Astrocyte (in vitro differentiated cells and primary cell): ENCODE data around the gene GIT1. TPM values are rescaled to one million over a fixed set of nuclear protein-coding genes. Genes with fewer than 3 reads are reported as not detected.

Experiments used
- DNase-seq: peaks from one replicate; pipeline ENCODE4 v3.0.0-alpha.2; 2010; ENCODE audit warnings: low read depth
- FAIRE-seq: peaks from 2 replicates; lab custom pipeline; 2011; peaks lifted over from hg19 to GRCh38; lab: Jason Lieb, UNC
- H2AFZ ChIP-seq: 2 replicates; pipeline ENCODE4 v1.6.0; 2012; ENCODE audit warnings: low read depth, low read length, inconsistent platforms
- H3K27ac ChIP-seq: 2 replicates; pipeline ENCODE4 v1.5.1; 2011; ENCODE audit warnings: low read depth, low read length, inconsistent platforms
- H3K27me3 ChIP-seq: 2 replicates; pipeline ENCODE4 v1.6.0; 2011; ENCODE audit warnings: low read length, inconsistent platforms; ENCODE audit not compliant: insufficient read depth
- H3K36me3 ChIP-seq: 2 replicates; pipeline ENCODE4 v1.5.1; 2011; ENCODE audit warnings: low read length, inconsistent platforms; ENCODE audit not compliant: insufficient read depth
- H3K4me1 ChIP-seq: 2 replicates; pipeline ENCODE4 v1.5.1; 2011; ENCODE audit warnings: low read length, inconsistent platforms; ENCODE audit not compliant: insufficient read depth
- H3K4me2 ChIP-seq: 2 replicates; pipeline ENCODE4 v1.6.0; 2012; ENCODE audit warnings: low read length, inconsistent platforms
- H3K4me3 ChIP-seq: 2 replicates; pipeline ENCODE4 v1.5.1; 2011; ENCODE audit warnings: low read depth, mild to moderate bottlenecking, low read length, inconsistent platforms; ENCODE audit not compliant: insufficient read depth
- H3K79me2 ChIP-seq: 2 replicates; pipeline ENCODE4 v1.6.0; 2012; ENCODE audit warnings: mild to moderate bottlenecking, low read length, inconsistent platforms; ENCODE audit not compliant: insufficient read depth
- H3K9ac ChIP-seq: 2 replicates; pipeline ENCODE4 v1.6.0; 2012; ENCODE audit warnings: mild to moderate bottlenecking, low read length, inconsistent platforms
- H3K9me3 ChIP-seq: 2 replicates; pipeline ENCODE4 v1.5.1; 2012; ENCODE audit warnings: low read depth, mild to moderate bottlenecking, low read length, inconsistent platforms; ENCODE audit not compliant: insufficient read depth
- H4K20me1 ChIP-seq: 2 replicates; pipeline ENCODE4 v1.6.0; 2012; ENCODE audit warnings: low read length, inconsistent platforms; ENCODE audit not compliant: insufficient read depth
- H3K27ac Mint-ChIP-seq: one replicate; pipeline ENCODE4 v1.8.0; 2021; ENCODE audit warnings: mild to moderate bottlenecking, mixed read lengths; ENCODE audit not compliant: unreplicated experiment
- H3K27me3 Mint-ChIP-seq: one replicate; pipeline ENCODE4 v1.8.0; 2021; ENCODE audit warnings: low read depth, mixed read lengths; ENCODE audit not compliant: unreplicated experiment
- H3K36me3 Mint-ChIP-seq: one replicate; pipeline ENCODE4 v1.8.0; 2021; ENCODE audit warnings: low read depth, mixed read lengths; ENCODE audit not compliant: unreplicated experiment
- H3K4me1 Mint-ChIP-seq: one replicate; pipeline ENCODE4 v1.8.0; 2021; ENCODE audit warnings: low read depth, mixed read lengths; ENCODE audit not compliant: unreplicated experiment
- H3K4me3 Mint-ChIP-seq: one replicate; pipeline ENCODE4 v1.8.0; 2021; ENCODE audit warnings: mild to moderate bottlenecking, moderate library complexity, mixed read lengths; ENCODE audit not compliant: unreplicated experiment
- H3K9me3 Mint-ChIP-seq: one replicate; pipeline ENCODE4 v1.8.0; 2021; ENCODE audit warnings: mild to moderate bottlenecking, mixed read lengths; ENCODE audit not compliant: unreplicated experiment
- EZH2 ChIP-seq: IDR thresholded peaks from 2 replicates; pipeline ENCODE4 v1.6.1; 2012; ENCODE audit warnings: mild to moderate bottlenecking, low read length, inconsistent platforms; ENCODE audit not compliant: insufficient read depth
- total RNA-seq: library from RNA; stranded (reverse); gene quantifications from 2 replicates; pipeline ENCODE4 v1.2.1, GENCODE V29; 2021
- TF ChIP-seq, protein P1 (sequence below): IDR thresholded peaks from 2 replicates; pipeline ENCODE4 v1.5.1; 2011; ENCODE audit warnings: low read depth, mild to moderate bottlenecking, inconsistent platforms, low read length, moderate library complexity; ENCODE audit not compliant: insufficient read depth

GIT1 gene
- total RNA-seq, 1 donor from 2014 or later: 52.2 TPM

DNA sequence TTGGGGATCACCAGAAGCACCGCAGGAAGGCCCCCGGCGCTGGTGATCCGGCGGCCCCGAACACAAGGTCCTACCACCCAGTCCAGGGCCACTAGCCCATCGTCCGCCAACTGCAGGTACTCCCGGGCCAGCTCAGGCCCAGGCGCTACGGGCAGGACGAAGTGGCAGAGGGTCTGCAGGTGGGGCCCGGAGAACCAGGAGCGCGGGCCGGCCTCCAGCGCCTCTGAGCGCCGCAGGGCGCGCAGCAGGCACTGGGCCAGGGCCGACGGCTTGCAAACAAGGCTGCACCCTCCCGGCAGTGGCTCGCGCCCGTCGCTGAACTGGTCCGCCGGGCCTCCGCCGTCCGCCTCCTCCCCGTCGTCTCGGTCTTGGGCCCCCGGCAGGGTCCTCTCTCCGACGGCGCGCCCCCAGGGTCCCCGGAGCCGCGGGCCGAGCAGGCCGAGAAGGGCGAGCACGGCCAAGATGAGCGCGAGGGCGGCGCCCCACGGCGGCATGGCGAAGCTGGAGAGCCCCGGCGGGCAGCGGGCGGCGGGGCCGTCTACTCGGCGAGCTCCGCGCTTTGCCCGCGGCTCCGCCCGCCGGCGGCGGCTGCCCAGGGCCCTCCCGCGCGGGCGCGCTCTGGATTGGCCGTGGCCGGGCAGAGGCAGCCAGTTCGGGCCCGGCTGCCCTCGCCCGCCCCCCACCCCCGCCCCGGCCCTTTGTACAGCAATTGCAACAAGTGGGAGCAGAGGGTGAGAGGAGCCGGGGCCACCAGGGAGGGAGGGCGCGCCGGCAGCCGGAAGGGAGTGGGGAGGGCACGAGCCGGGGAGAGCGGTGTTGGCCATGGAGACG, 22.8 kb downstream of the GIT1 start, which contains the start of gene ABHD15:
Gene ABHD15 (minus strand): TSS at position 565 of the 831 bp plus-strand sequence. CDS start 71 bp downstream, at position 494.
- no peak within 1 kb of the TSS for H3K27ac Mint-ChIP-seq
- Histone ChIP-seq H3K27ac (no peak within 1 kb of the TSS), H3K4me3 (peak within 1 kb of the TSS; percentile 63), H3K79me2 (no peaks in the 10 kb centered on the region), H3K27me3 (peaks cover 5% of the 10 kb centered on the region), H2AFZ (peak within 1 kb of the TSS; percentile 86), H3K4me2 (peak within 1 kb of the TSS; percentile 92), H3K36me3 (no peaks in the 10 kb centered on the region), H3K9me3 (no peaks in the 10 kb centered on the region), H4K20me1 (peaks cover 12% of the 10 kb centered on the region), H3K4me1 (peaks cover 18% of the 10 kb centered on the region), H3K9ac (peak within 1 kb of the TSS; percentile 68)
- FAIRE-seq (no peak), DNase-seq (peak; percentile 54)
- peaks cover 5% of the 10 kb centered on the region for H3K4me1 Mint-ChIP-seq
- H3K27me3 Mint-ChIP-seq: peaks cover 23% of the 10 kb centered on the region
- H3K9me3 Mint-ChIP-seq: no peaks in the 10 kb centered on the region
- TF ChIP-seq EZH2: peak; percentile 33
- TF ChIP-seq, protein P1, sequence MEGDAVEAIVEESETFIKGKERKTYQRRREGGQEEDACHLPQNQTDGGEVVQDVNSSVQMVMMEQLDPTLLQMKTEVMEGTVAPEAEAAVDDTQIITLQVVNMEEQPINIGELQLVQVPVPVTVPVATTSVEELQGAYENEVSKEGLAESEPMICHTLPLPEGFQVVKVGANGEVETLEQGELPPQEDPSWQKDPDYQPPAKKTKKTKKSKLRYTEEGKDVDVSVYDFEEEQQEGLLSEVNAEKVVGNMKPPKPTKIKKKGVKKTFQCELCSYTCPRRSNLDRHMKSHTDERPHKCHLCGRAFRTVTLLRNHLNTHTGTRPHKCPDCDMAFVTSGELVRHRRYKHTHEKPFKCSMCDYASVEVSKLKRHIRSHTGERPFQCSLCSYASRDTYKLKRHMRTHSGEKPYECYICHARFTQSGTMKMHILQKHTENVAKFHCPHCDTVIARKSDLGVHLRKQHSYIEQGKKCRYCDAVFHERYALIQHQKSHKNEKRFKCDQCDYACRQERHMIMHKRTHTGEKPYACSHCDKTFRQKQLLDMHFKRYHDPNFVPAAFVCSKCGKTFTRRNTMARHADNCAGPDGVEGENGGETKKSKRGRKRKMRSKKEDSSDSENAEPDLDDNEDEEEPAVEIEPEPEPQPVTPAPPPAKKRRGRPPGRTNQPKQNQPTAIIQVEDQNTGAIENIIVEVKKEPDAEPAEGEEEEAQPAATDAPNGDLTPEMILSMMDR: no peak
- H3K4me3 Mint-ChIP-seq: peak within 1 kb of the TSS; percentile 91
- H3K36me3 Mint-ChIP-seq: peaks cover 24% of the 10 kb centered on the region

DNA sequence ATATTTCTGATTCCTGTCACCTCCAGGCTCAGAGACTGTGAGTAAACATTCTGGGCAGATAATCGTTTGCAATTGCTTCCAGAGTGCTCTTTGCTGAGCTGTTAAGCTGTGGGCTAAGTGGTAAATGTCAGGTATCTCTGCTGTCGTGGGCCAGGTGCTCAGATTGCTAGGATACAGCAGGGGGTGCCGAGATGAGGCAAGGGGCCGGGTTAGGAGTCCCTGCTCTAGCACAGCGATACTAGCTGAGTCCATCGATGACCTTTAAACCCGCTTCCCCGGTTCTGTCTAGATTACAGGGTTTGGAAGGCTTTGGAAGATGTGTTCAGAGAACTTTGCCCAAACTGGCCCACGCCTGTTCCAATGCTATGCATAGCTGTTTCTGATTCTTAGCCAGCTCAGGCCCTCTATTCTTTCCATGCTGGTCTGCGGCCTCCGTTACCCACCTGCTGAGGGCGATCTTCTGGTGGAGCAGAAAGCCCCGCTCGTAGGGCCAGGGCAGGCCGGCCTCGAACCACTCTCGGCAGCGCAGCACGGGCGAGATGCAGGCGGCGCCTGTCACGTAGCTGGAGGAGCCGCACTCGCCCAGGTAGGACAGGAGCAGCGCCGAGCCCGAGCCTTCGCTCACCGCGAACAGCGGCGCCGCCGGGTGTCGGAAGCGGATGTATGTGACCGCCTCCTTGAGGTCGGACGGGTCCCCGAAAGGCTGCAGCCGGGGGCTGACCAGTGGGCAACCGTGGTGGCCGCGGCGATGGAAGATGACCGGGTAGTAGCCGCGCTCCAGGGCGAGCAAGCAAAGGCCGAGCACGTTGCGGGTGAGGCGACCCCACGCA, 23.6 kb downstream of the GIT1 start:
- TF ChIP-seq, protein P1: no peak
- TF ChIP-seq EZH2: peak; percentile 35
- no peak overlapping the region for H3K27ac Mint-ChIP-seq
- H3K4me1 Mint-ChIP-seq: peaks cover 5% of the 10 kb centered on the region
- no peaks in the 10 kb centered on the region for H3K36me3 ChIP-seq
- H3K36me3 Mint-ChIP-seq: peaks cover 22% of the 10 kb centered on the region
- peak overlapping the region; percentile 77 for H2AFZ ChIP-seq
- FAIRE-seq: no peak
- no peak for DNase-seq
- H3K4me3 Mint-ChIP-seq: peak overlapping the region; percentile 79
- peak overlapping the region; percentile 50 for H3K4me3 ChIP-seq
- H3K79me2 ChIP-seq: no peaks in the 10 kb centered on the region
- peaks cover 18% of the 10 kb centered on the region for H3K4me1 ChIP-seq
- H3K4me2 ChIP-seq: peak overlapping the region; percentile 92
- peaks cover 5% of the 10 kb centered on the region for H3K27me3 ChIP-seq
- H3K9me3 Mint-ChIP-seq: no peaks in the 10 kb centered on the region
- no peak overlapping the region for H3K9ac ChIP-seq
- H3K27ac ChIP-seq: no peak overlapping the region
- H4K20me1 ChIP-seq: peaks cover 12% of the 10 kb centered on the region
- peaks cover 23% of the 10 kb centered on the region for H3K27me3 Mint-ChIP-seq
- H3K9me3 ChIP-seq: no peaks in the 10 kb centered on the region
